HepG2 (cell line): Measurements from ENCODE around the gene IGSF8. TPM values are rescaled to one million over a fixed set of nuclear protein-coding genes. Genes with fewer than 3 reads are reported as not detected.

Source experiments
- ATAC-seq: fragments of 200-7000 bp; cut with Tn5 transposase; 3 replicates; pipeline ENCODE4 v1.9.1; 2020; ENCODE audit warnings: mild to moderate bottlenecking, moderate library complexity
- BruUV-seq: library from RNA; stranded (reverse); fragments of 400-500 nt; replicated peaks from 2 replicates; lab custom pipeline; 2021; lab: Mats Ljungman, UMichigan
- CTCF ChIA-PET: fragments of 300-600 bp; formaldehyde crosslinking; extraction: SDS; loops from one replicate; lab custom pipeline; 2021; ENCODE audit warnings: low total read pairs, inconsistent platforms, low intra/inter-chr PET ratio; lab: Yijun Ruan, JAX
- POLR2A ChIA-PET: fragments of 350-600 bp; sonication (Branson Sonifier 250); formaldehyde crosslinking; loops from one replicate; lab custom pipeline; 2020; ENCODE audit warnings: antibody characterized with exemption, inconsistent platforms; lab: Yijun Ruan, JAX
- DNase-seq: peaks from one replicate; pipeline ENCODE4 v3.0.0-alpha.2; 2015; ENCODE audit warnings: low spot score
- FAIRE-seq: peaks from 3 replicates; lab custom pipeline; 2011; peaks lifted over from hg19 to GRCh38; lab: Jason Lieb, UNC
- H2AFZ ChIP-seq: one replicate; pipeline ENCODE4 v1.6.1; 2011; ENCODE audit warnings: low read length, inconsistent platforms
- H3K27ac ChIP-seq: fragments of 300-600 bp; 3 replicates; pipeline ENCODE4 v1.8.0; 2011; ENCODE audit warnings: mixed run types, mild to moderate bottlenecking, mixed read lengths, low read length, inconsistent platforms; ENCODE audit not compliant: insufficient read depth; ENCODE audit errors: extremely low read length
- H3K27me3 ChIP-seq, 2 experiments: fragments of 200-600 bp in 1 of 2; 2 replicates in 1 of 2; 3 replicates in 1 of 2; pipeline versions ENCODE4 v1.6.0 to v1.8.0; 2011; ENCODE audit warnings: low read length in 2 of 2, mild to moderate bottlenecking in 2 of 2, moderate library complexity in 2 of 2, inconsistent platforms in 1 of 2; ENCODE audit not compliant: insufficient read depth in 2 of 2, control insufficient read depth in 1 of 2
- H3K36me3 ChIP-seq, 2 experiments: fragments of 200-600 bp in 1 of 2; replicated peaks in 1 of 2; 2 replicates in 1 of 2; 3 replicates in 1 of 2; pipeline versions ENCODE4 v1.5.1 to v1.8.0; 2011; ENCODE audit warnings: low read length in 2 of 2, inconsistent platforms in 1 of 2; ENCODE audit not compliant: insufficient read depth in 2 of 2, control insufficient read depth in 1 of 2
- H3K4me1 ChIP-seq: 2 replicates; pipeline ENCODE4 v1.5.1; 2012; ENCODE audit warnings: low read length, inconsistent platforms; ENCODE audit not compliant: insufficient read depth
- H3K4me2 ChIP-seq: 2 replicates; pipeline ENCODE4 v1.6.0; 2011; ENCODE audit warnings: low read depth, low read length, inconsistent platforms
- H3K4me3 ChIP-seq, 3 experiments: fragments of 200-600 bp in 1 of 3; sonication (generic), shearing (Covaris generic) in 1 of 3; replicated peaks in 1 of 3; 2 replicates each; pipeline ENCODE4 v1.5.1; 2011 to 2016; ENCODE audit warnings: low read length in 3 of 3, inconsistent platforms in 2 of 3, low read depth in 2 of 3, mild to moderate bottlenecking in 2 of 3, control low read depth in 1 of 3, mixed read lengths in 1 of 3; ENCODE audit not compliant: insufficient read depth in 1 of 3
- H3K79me2 ChIP-seq: one replicate; pipeline ENCODE4 v1.6.1; 2011; ENCODE audit warnings: low read length, inconsistent platforms; ENCODE audit not compliant: insufficient read depth
- H3K9ac ChIP-seq: 2 replicates; pipeline ENCODE4 v1.6.0; 2011; ENCODE audit warnings: mild to moderate bottlenecking, low read depth, low read length, inconsistent platforms; ENCODE audit not compliant: insufficient read depth
- H3K9me3 ChIP-seq: 2 replicates; pipeline ENCODE4 v1.5.1; 2012; ENCODE audit warnings: mild to moderate bottlenecking, low read length
- H4K20me1 ChIP-seq: 2 replicates; pipeline ENCODE4 v1.6.0; 2011; ENCODE audit warnings: inconsistent platforms, mild to moderate bottlenecking, low read length, moderate library complexity; ENCODE audit not compliant: insufficient read depth
- AGO2 ChIP-seq: fragments of 200-400 bp; formaldehyde crosslinking; optimal IDR thresholded peaks from 2 replicates; pipeline ENCODE3; 2017; ENCODE audit warnings: mild to moderate bottlenecking, low read depth, low read length, moderate library complexity
- DBP ChIP-seq: sonication (generic); formaldehyde crosslinking; IDR thresholded peaks from 2 replicates; pipeline ENCODE4 v1.4.0; 2020; ENCODE audit warnings: missing genetic modification reagents; ENCODE audit errors: not compliant biosample characterization
- PCBP1 ChIP-seq: fragments of 200-400 bp; formaldehyde crosslinking; IDR thresholded peaks from 2 replicates; pipeline ENCODE4 v1.6.1; 2017; ENCODE audit warnings: mild to moderate bottlenecking, low read depth, low read length, borderline replicate concordance
- RBFOX2 ChIP-seq: fragments of 200-400 bp; formaldehyde crosslinking; IDR thresholded peaks from 2 replicates; pipeline ENCODE4 v1.6.1; 2017; ENCODE audit warnings: low read depth, mild to moderate bottlenecking, low read length
- SNAPC4 ChIP-seq: sonication (generic); formaldehyde crosslinking; IDR thresholded peaks from 2 replicates; pipeline ENCODE4 v1.4.0; 2020; ENCODE audit warnings: mild to moderate bottlenecking, missing genetic modification reagents
- ZNF205 ChIP-seq: IDR thresholded peaks from 2 replicates; pipeline ENCODE4 v1.6.1; 2018; ENCODE audit warnings: missing biosample characterization, missing genetic modification reagents
- WGBS: methylation state at CpG from one replicate; pipeline ENCODE4 v1.1.6; 2017; ENCODE audit warnings: low lambda C conversion rate; 5-methylcytosine and 5-hydroxymethylcytosine counted together
- in situ Hi-C: cut with HindIII; loops from 2 replicates; pipeline ENCODE4 v1.10.0; 2017; ENCODE audit warnings: low pct_unique_long_range_greater_than_20kb; ENCODE audit not compliant: extremely low pct_ligation_motif_present
- intact Hi-C: fragments of 100-400 bp; cut with micrococcal nuclease; formaldehyde crosslinking; loops from one replicate; pipeline ENCODE4 v1.10.0; 2022; ENCODE audit not compliant: unreplicated experiment
- polyA plus RNA-seq, 8 experiments: library from polyadenylated mRNA; depleted of rRNA in 3 of 8; stranded (reverse) in 7 of 8; unstranded in 1 of 8; fragments of >200 nt; fragmentation: Illumina TruSeq in 4 of 8; extraction: Trizol in 4 of 8; gene quantifications; 2 replicates each; pipeline versions ENCODE4 v1.2.1 to v1.2.3, GENCODE V29; 2011 to 2016; ENCODE audit warnings: low read depth in 4 of 8, missing spikeins in 1 of 8, mixed read lengths in 1 of 8; ENCODE audit not compliant: insufficient read depth in 1 of 8
- total RNA-seq, 5 experiments: library from RNA; depleted of rRNA; stranded (reverse); fragments of >200 nt; fragmentation: Illumina TruSeq; extraction: Trizol; gene quantifications; 2 replicates each; pipeline ENCODE4 v1.2.3, GENCODE V29; 2016; ENCODE audit warnings: low read depth in 1 of 5

IGSF8 gene
- total and polyA plus RNA-seq, 2 of the 13 experiments (the other 11 are each of a cell fraction or from before 2014, with no cell fraction given): 24.0 to 41.0 TPM

GRCh38 chr1:160092366-160093068, 5.9 kb downstream of the IGSF8 start:
- in situ Hi-C loops: no loop called here
- peaks cover 10 to 13% of the 10 kb centered on the region in 2 experiments; a peak in 4 of 5 replicates for H3K36me3 ChIP-seq

GRCh38 chr1:160091666-160092223, 6.7 kb downstream of the IGSF8 start:
- ATAC-seq (no peak), FAIRE-seq (no peak), DNase-seq (no peak)
- Histone ChIP-seq H3K27ac (no peak overlapping the region), H3K79me2 (peaks cover 5% of the 10 kb centered on the region), H3K36me3 (peaks cover 10 to 13% of the 10 kb centered on the region in 2 experiments; a peak in 4 of 5 replicates), H3K9me3 (no peaks in the 10 kb centered on the region), H4K20me1 (no peaks in the 10 kb centered on the region), H2AFZ (no peak overlapping the region), H3K27me3 (no peaks in the 10 kb centered on the region), H3K4me3 (no peak overlapping the region), H3K4me1 (peaks cover 33% of the 10 kb centered on the region), H3K4me2 (no peak overlapping the region), H3K9ac (no peak overlapping the region)
- no TSS peak for BruUV-seq
- intact Hi-C loops (no loop called here), in situ Hi-C loops (no loop called here)
- 96% methylated on average over 5 of the region's 5 CpGs for WGBS
- ChIA-PET CTCF (no interaction called here), POLR2A (no interaction called here)
- TF ChIP-seq PCBP1: no peak
- no peak for TF ChIP-seq SNAPC4

More at GRCh38 chr1:160092366-160093068, 5.9 kb downstream of the IGSF8 start:
- POLR2A ChIA-PET: no interaction called here
- ATAC-seq (no peak), DNase-seq (no peak), FAIRE-seq (no peak)
- BruUV-seq: no TSS peak
- H3K27ac ChIP-seq: no peak overlapping the region
- H4K20me1 ChIP-seq: no peaks in the 10 kb centered on the region
- WGBS: 98% methylated on average over 10 of the region's 32 CpGs
- H3K4me1 ChIP-seq: peaks cover 41% of the 10 kb centered on the region
- no peaks in the 10 kb centered on the region for H3K9me3 ChIP-seq
- intact Hi-C loops: no loop called here
- 0 out of 2 replicates have a peak, but pooled peaks have one; percentile 33 for TF ChIP-seq RBFOX2
- no peak for TF ChIP-seq ZNF205 (CRISPR knock-in tag)
- peak; percentile 42 for TF ChIP-seq AGO2
- TF ChIP-seq DBP (CRISPR knock-in tag): no peak
- no peaks in the 10 kb centered on the region for H3K27me3 ChIP-seq
- H3K79me2 ChIP-seq: peaks cover 13% of the 10 kb centered on the region
- H2AFZ ChIP-seq: no peak overlapping the region
- CTCF ChIA-PET: no interaction called here
- no peak overlapping the region for H3K9ac ChIP-seq
- no peak overlapping the region for H3K4me3 ChIP-seq
- no peak overlapping the region for H3K4me2 ChIP-seq
